ENCODE results near the gene NINJ1. TPM values are rescaled to one million over a fixed set of nuclear protein-coding genes. Genes with fewer than 3 reads are reported as not detected.

Gene NINJ1
- total and polyA plus RNA-seq, 2 of the 4 experiments (the other 2 are of a cell fraction) = 21.9 to 38.8 TPM

- Histone ChIP-seq H3K56ac (ENCODE audit: extremely low read depth, insufficient read depth, low read length) (0 out of 2 replicates have a peak overlapping the region, but pooled peaks have one; percentile 30), H3K36me3 (ENCODE audit: control insufficient read depth, insufficient read depth, low read length) (peaks cover 10% of the 10 kb centered on the region; the same call in 1 of the 2 replicates), H2BK5ac (ENCODE audit: low read depth, low read length, poor library complexity, severe bottlenecking) (peak overlapping the region; percentile 75), H3K4me3 (ENCODE audit: insufficient read depth, low read depth, low read length) (no peak overlapping the region), H3K4me2 (ENCODE audit: low read depth, low read length) (0 out of 2 replicates have a peak overlapping the region, but pooled peaks have one; percentile 18), H2AK5ac (ENCODE audit: low read depth, low read length) (peak overlapping the region; percentile 73), H3K27me3 (ENCODE audit: control insufficient read depth, insufficient read depth, low read length) (no peaks in the 10 kb centered on the region), H3K4ac (ENCODE audit: low read depth, low read length) (peak overlapping the region; percentile 84), H3K14ac (replicated peaks; ENCODE audit: low read depth, low read length) (peak overlapping the region; percentile 87), H2BK20ac (ENCODE audit: low read depth, low read length) (peak overlapping the region; percentile 53; the same call in 1 of the 2 replicates), H3K4me1 (ENCODE audit: control insufficient read depth, insufficient read depth, low read length) (peaks cover 15% of the 10 kb centered on the region), H3K9me3 (ENCODE audit: control insufficient read depth, insufficient read depth, low read length) (no peaks in the 10 kb centered on the region), H4K8ac (ENCODE audit: low read depth in 2 of 2, low read length in 2 of 2) (peak overlapping the region; percentile 71 to 90), H3K27ac (ENCODE audit: insufficient read depth, low read length) (peak overlapping the region; percentile 76), H2BK15ac (ENCODE audit: low read depth, low read length) (peak overlapping the region; percentile 79; the same call in 2 of the 3 replicates), H4K91ac (ENCODE audit: insufficient read depth, low read depth, low read length) (peak overlapping the region; percentile 89), H3K9me1 (ENCODE audit: insufficient read depth, low read length) (peaks cover 20% of the 10 kb centered on the region), H2BK120ac (ENCODE audit: low read depth, low read length) (peak overlapping the region; percentile 46), H3K18ac (ENCODE audit: low read depth, low read length) (peak overlapping the region; percentile 66), H4K20me1 (ENCODE audit: insufficient read depth, low read length) (no peaks in the 10 kb centered on the region; the same call in 1 of the 2 replicates), H2AFZ (replicated peaks; ENCODE audit: low read length, poor library complexity) (peak overlapping the region; percentile 88), H2AK9ac (replicated peaks; ENCODE audit: low read depth, low read length, poor library complexity) (peak overlapping the region; percentile 96), H3K23ac (ENCODE audit: low read depth, low read length) (0 out of 2 replicates have a peak overlapping the region, but pooled peaks have one; percentile 33), H3K9ac (ENCODE audit: low read depth, low read length) (peak overlapping the region; percentile 10), H4K5ac (ENCODE audit: low read depth, low read length) (peak overlapping the region; percentile 73), H3K79me1 (ENCODE audit: low read depth in 1 of 2, low read length in 2 of 2) (0 out of 4 replicates have a peak, but pooled peaks cover 3 to 5% of the 10 kb centered on the region in 2 experiments)
- peak; percentile 72 for DNase-seq
- CTCF ChIA-PET = interaction anchor here (0.6 kb wide), 1 partner anchor 186 kb away, joined by 3 read pairs; no protein-coding TSS in a partner anchor
- in situ Hi-C loops (cut with MboI; ENCODE audit: low sequenced_read_pairs) = loop anchor here (10.0 to 25.0 kb wide), 2 partner anchors 338 to 446 kb away; partner anchors contain the start of genes FAM120A and FAM120AOS
- BruUV-seq (replicated peaks) = no TSS peak
- intact Hi-C loops (cut with micrococcal nuclease) = no loop called here
- POLR2A ChIA-PET (ENCODE audit: unreplicated experiment) = no interaction called here
- peak; percentile 33 for ATAC-seq (ENCODE audit: low read depth)
- TF ChIP-seq USF2 (IDR thresholded peaks at IDR 0.05; ENCODE audit: low read depth, low read length) (peak; percentile 18; the same call in 1 of the 2 replicates), CTCF (conservative IDR thresholded peaks at IDR 0.05; ENCODE audit: low read depth, low read length) (no peak), POLR2A (IDR thresholded peaks at IDR 0.05; ENCODE audit: low read depth, low read length) (no peak), MAZ (IDR thresholded peaks at IDR 0.05; ENCODE audit: borderline replicate concordance, low read depth, low read length) (peak; percentile 8; the same call in 1 of the 2 replicates), FOS (IDR thresholded peaks at IDR 0.05; ENCODE audit: low read depth, low read length) (no peak), MAFK (IDR thresholded peaks at IDR 0.05; ENCODE audit: low read depth, low read length) (peak; percentile 62), BHLHE40 (IDR thresholded peaks at IDR 0.05; ENCODE audit: low read depth, low read length) (no peak), NFE2L2 (IDR thresholded peaks at IDR 0.05; ENCODE audit: low read depth, low read length) (peak; percentile 10; the same call in 1 of the 2 replicates), ELK1 (IDR thresholded peaks at IDR 0.05; ENCODE audit: borderline replicate concordance, low read depth, low read length) (no peak), CEBPB (IDR thresholded peaks at IDR 0.05; ENCODE audit: low read depth, low read length) (peak; percentile 98), RCOR1 (IDR thresholded peaks at IDR 0.05; ENCODE audit: insufficient replicate concordance, low read length) (no peak)
- 53% methylated on average over 7 of the region's 17 CpGs; no CpG with 5 or more reads in 1 of the 2 experiments for WGBS, 2 experiments (ENCODE audit: extremely low coverage in 2 of 2, insufficient read length in 1 of 2)
- dilution Hi-C loops (cut with HindIII; ENCODE audit: low sequenced_read_pairs, unreplicated experiment) = no loop called here
These were observed 17.7 kb downstream of the NINJ1 start for GRCh38 chr9:93116072-93116961.
